CD14-positive monocyte (primary cell): ENCODE measurements around the gene PTAFR. TPM values are rescaled to one million over a fixed set of nuclear protein-coding genes. Genes with fewer than 3 reads are reported as not detected.

Experiments
- DNase-seq, 3 donors: peaks; one replicate each; pipeline ENCODE4 v3.0.0-alpha.2; 2011 to 2022
- H2AFZ ChIP-seq: 2 replicates; pipeline ENCODE4 v1.6.0; 2012; ENCODE audit warnings: mild to moderate bottlenecking, low read depth, low read length, inconsistent platforms; ENCODE audit not compliant: insufficient read depth, poor library complexity, severe bottlenecking
- H3K27ac ChIP-seq, 2 donors: 1 replicate in 1 of 2; 2 replicates in 1 of 2; pipeline ENCODE4 v1.5.1; 2012 to 2013; ENCODE audit warnings: low read length in 2 of 2, control low read depth in 1 of 2, inconsistent platforms in 1 of 2, low read depth in 1 of 2, mild to moderate bottlenecking in 1 of 2
- H3K27me3 ChIP-seq, 2 donors: one replicate each; pipeline versions ENCODE4 v1.6.0 to v1.6.1; 2011 to 2013; ENCODE audit warnings: low read length in 2 of 2; ENCODE audit not compliant: control insufficient read depth in 2 of 2, insufficient read depth in 2 of 2
- H3K36me3 ChIP-seq, 2 donors: replicated peaks in 1 of 2; 1 replicate in 1 of 2; 2 replicates in 1 of 2; pipeline versions ENCODE4 v1.5.1 to v1.6.1; 2012 to 2013; ENCODE audit warnings: low read length in 2 of 2, control low read depth in 1 of 2, inconsistent platforms in 1 of 2, mild to moderate bottlenecking in 1 of 2; ENCODE audit not compliant: insufficient read depth in 2 of 2, control insufficient read depth in 1 of 2
- H3K4me1 ChIP-seq, 2 donors: 1 replicate in 1 of 2; 2 replicates in 1 of 2; pipeline versions ENCODE4 v1.5.1 to v1.6.1; 2012 to 2013; ENCODE audit warnings: low read length in 2 of 2, control low read depth in 1 of 2, inconsistent platforms in 1 of 2, mild to moderate bottlenecking in 1 of 2, moderate library complexity in 1 of 2; ENCODE audit not compliant: insufficient read depth in 2 of 2, control insufficient read depth in 1 of 2
- H3K4me2 ChIP-seq: replicated peaks from 2 replicates; pipeline ENCODE3; 2012; ENCODE audit warnings: low read length, moderate library complexity, mild to moderate bottlenecking; ENCODE audit not compliant: poor library complexity, severe bottlenecking; ENCODE audit errors: extremely low read depth
- H3K4me3 ChIP-seq, 3 experiments: fragments of 200-600 bp in 1 of 3; sonication (generic) in 1 of 3; replicated peaks in 1 of 3; 1 replicate in 2 of 3; 2 replicates in 1 of 3; pipeline ENCODE4 v1.5.1; 2011 to 2013; ENCODE audit warnings: low read length in 3 of 3, mild to moderate bottlenecking in 3 of 3, control low read depth in 2 of 3, low read depth in 2 of 3, inconsistent platforms in 1 of 3, moderate library complexity in 1 of 3
- H3K79me2 ChIP-seq: 2 replicates; pipeline ENCODE4 v1.6.0; 2012; ENCODE audit warnings: mild to moderate bottlenecking, control low read depth, inconsistent platforms, low read length, moderate library complexity; ENCODE audit not compliant: insufficient read depth
- H3K9ac ChIP-seq: 2 replicates; pipeline ENCODE4 v1.6.0; 2017; ENCODE audit warnings: low read length, mild to moderate bottlenecking; ENCODE audit not compliant: insufficient read depth, poor library complexity, severe bottlenecking
- H3K9me3 ChIP-seq, 2 donors: replicated peaks in 1 of 2; 1 replicate in 1 of 2; 2 replicates in 1 of 2; pipeline versions ENCODE4 v1.5.1 to v1.6.1; 2012 to 2013; ENCODE audit warnings: low read length in 2 of 2, control low read depth in 1 of 2; ENCODE audit not compliant: control insufficient read depth in 1 of 2, insufficient read depth in 1 of 2
- H4K20me1 ChIP-seq: 2 replicates; pipeline ENCODE4 v1.6.0; 2012; ENCODE audit warnings: mild to moderate bottlenecking, low read length, control low read depth, moderate library complexity; ENCODE audit not compliant: insufficient read depth
- H3K27ac Mint-ChIP-seq, 7 donors: one replicate each; pipeline ENCODE4 v1.8.0; 2020; ENCODE audit warnings: mild to moderate bottlenecking in 7 of 7, mixed read lengths in 7 of 7, moderate library complexity in 6 of 7, inconsistent platforms in 2 of 7
- H3K27me3 Mint-ChIP-seq, 3 donors: one replicate each; pipeline ENCODE4 v1.8.0; 2021 to 2022; ENCODE audit warnings: low read depth in 3 of 3, mild to moderate bottlenecking in 3 of 3, mixed read lengths in 3 of 3, moderate library complexity in 3 of 3, inconsistent platforms in 1 of 3
- H3K36me3 Mint-ChIP-seq, 2 donors: one replicate each; pipeline ENCODE4 v1.8.0; 2020; ENCODE audit warnings: mixed read lengths in 2 of 2, inconsistent platforms in 1 of 2, mild to moderate bottlenecking in 1 of 2
- H3K4me1 Mint-ChIP-seq: one replicate; pipeline ENCODE4 v1.8.0; 2020; ENCODE audit warnings: mild to moderate bottlenecking, mixed read lengths
- H3K4me3 Mint-ChIP-seq, 2 donors: one replicate each; pipeline ENCODE4 v1.8.0; 2020; ENCODE audit warnings: mild to moderate bottlenecking in 2 of 2, mixed read lengths in 2 of 2, moderate library complexity in 1 of 2
- H3K9me3 Mint-ChIP-seq, 7 donors: one replicate each; pipeline ENCODE4 v1.8.0; 2020 to 2022; ENCODE audit warnings: mixed read lengths in 7 of 7, mild to moderate bottlenecking in 6 of 7, moderate library complexity in 6 of 7, inconsistent platforms in 2 of 7
- CTCF ChIP-seq: fragments of 200-600 bp; IDR thresholded peaks from one replicate; pipeline ENCODE4 v1.8.0; 2022; ENCODE audit warnings: antibody characterized with exemption, mild to moderate bottlenecking
- WGBS: methylation state at CpG from one replicate; pipeline ENCODE4 v1.1.5; 2013; ENCODE audit warnings: missing lambda C conversion rate; ENCODE audit not compliant: insufficient coverage; 5-methylcytosine and 5-hydroxymethylcytosine counted together
- intact Hi-C, 2 donors: fragments of 100-400 bp; cut with micrococcal nuclease; formaldehyde crosslinking; loops; one replicate each; pipeline versions ENCODE4 v1.15.0 to v1.15.1; 2023
- polyA plus RNA-seq, 3 donors: library from polyadenylated mRNA; depleted of rRNA in 1 of 3; unstranded in 2 of 3; stranded (reverse) in 1 of 3; fragments of 300-500 nt in 2 of 3; fragments of >200 nt in 1 of 3; fragmentation: Illumina TruSeq in 2 of 3; gene quantifications; 1 replicate in 2 of 3; 2 replicates in 1 of 3; pipeline ENCODE4 v1.2.3, GENCODE V29; 2012 to 2021
- small RNA-seq: library from RNA; depleted of rRNA; stranded (forward); fragments of <200 nt; gene quantifications from one replicate; pipeline ENCODE3, GENCODE V24; 2012; ENCODE audit warnings: low read depth; ENCODE audit not compliant: insufficient read length

PTAFR gene
- polyA plus RNA-seq, 3 donors: 115 to 347 (median 331) TPM

- H3K4me1 ChIP-seq: peaks cover 8 to 9% of the 10 kb centered on the region in 2 donors
- no peaks in the 10 kb centered on the region for H3K36me3 ChIP-seq
- intact Hi-C loops: no loop called here
- WGBS: no CpG with 5 or more reads among the region's 1 CpG
- H3K4me1 Mint-ChIP-seq: peaks cover 14% of the 10 kb centered on the region
- DNase-seq: no peak
- no peaks in the 10 kb centered on the region for H3K9me3 ChIP-seq
- no peak overlapping the region for H3K4me3 ChIP-seq
- no peak overlapping the region for H3K4me2 ChIP-seq
- H4K20me1 ChIP-seq: no peaks in the 10 kb centered on the region
- no peak overlapping the region for H2AFZ ChIP-seq
- no peak overlapping the region for H3K27ac Mint-ChIP-seq
- peaks cover 0 to 2% (median 0%) of the 10 kb centered on the region in 3 donors for H3K27me3 Mint-ChIP-seq
- no peaks in the 10 kb centered on the region for H3K27me3 ChIP-seq
- H3K9me3 Mint-ChIP-seq: peaks cover 0 to 1% (median 0%) of the 10 kb centered on the region in 7 donors
- H3K27ac ChIP-seq: no peak overlapping the region
- no peak for TF ChIP-seq CTCF
- H3K4me3 Mint-ChIP-seq: no peak overlapping the region
- no peak overlapping the region for H3K9ac ChIP-seq
- H3K36me3 Mint-ChIP-seq: no peaks in the 10 kb centered on the region
- no peaks in the 10 kb centered on the region for H3K79me2 ChIP-seq
Measured at GRCh38 chr1:28102189-28102588, 74.3 kb downstream of the PTAFR start.

GRCh38 chr1:28099050-28099769 lies 77.3 kb downstream of the PTAFR start:
- no peaks in the 10 kb centered on the region for H3K36me3 ChIP-seq
- H3K4me1 Mint-ChIP-seq: peaks cover 13% of the 10 kb centered on the region
- H3K9me3 Mint-ChIP-seq: peaks cover 0 to 8% (median 3%) of the 10 kb centered on the region in 7 donors
- intact Hi-C loops: no loop called here
- no peak overlapping the region for H3K4me3 ChIP-seq
- no peak for DNase-seq
- H2AFZ ChIP-seq: no peak overlapping the region
- no peaks in the 10 kb centered on the region for H3K9me3 ChIP-seq
- no peak overlapping the region for H3K4me2 ChIP-seq
- H3K36me3 Mint-ChIP-seq: peaks cover 0 to 5% of the 10 kb centered on the region in 2 donors
- 100% methylated on average over 4 of the region's 5 CpGs for WGBS
- H3K79me2 ChIP-seq: no peaks in the 10 kb centered on the region
- no peak overlapping the region for H3K27ac Mint-ChIP-seq
- peaks cover 8 to 10% of the 10 kb centered on the region in 2 donors for H3K4me1 ChIP-seq
- no peak overlapping the region for H3K27ac ChIP-seq
- no peak overlapping the region for H3K4me3 Mint-ChIP-seq
- no peaks in the 10 kb centered on the region for H3K27me3 ChIP-seq
- H3K27me3 Mint-ChIP-seq: no peaks in the 10 kb centered on the region
- H4K20me1 ChIP-seq: no peaks in the 10 kb centered on the region
- TF ChIP-seq CTCF: no peak
- no peak overlapping the region for H3K9ac ChIP-seq

Small RNA genes lying within 50 kb of the gene (small RNA-seq; reads per million reads assigned to genes)
- gene RNU6-176P: not detected

Other genes with a start within 250 kb of the PTAFR start
- gene SMPDL3B, start 241.7 kb downstream of the PTAFR start, polyA plus RNA-seq: under 1 TPM in 2 of 3 donors, not detected in 1; 0.13 to 0.21 TPM
- gene XKR8, start 216.7 kb downstream of the PTAFR start, polyA plus RNA-seq: 10 to 100 TPM; 12.3 to 36.7 (median 25.9) TPM
- gene EYA3, start 88.1 kb downstream of the PTAFR start, polyA plus RNA-seq: 10 to 100 TPM in 1 of 3 donors, 1 to 10 TPM in 2; 3.3 to 21.1 (median 3.7) TPM
- 100 to 1,000 TPM in 2 of 3 donors, 10 to 100 TPM in 1; 30.6 to 118 (median 113) TPM for gene DNAJC8, start 56.3 kb upstream of the PTAFR start, polyA plus RNA-seq
- gene ATP5IF1, start 59.4 kb upstream of the PTAFR start, polyA plus RNA-seq: 100 to 1,000 TPM; 118 to 339 (median 296) TPM
- gene SESN2, start 82.8 kb upstream of the PTAFR start, polyA plus RNA-seq: 10 to 100 TPM in 1 of 3 donors, 1 to 10 TPM in 2; 5.0 to 15.7 (median 5.1) TPM
- gene MED18, start 152.3 kb upstream of the PTAFR start, polyA plus RNA-seq: 1 to 10 TPM; 2.5 to 6.3 (median 3.5) TPM
- gene PHACTR4, start 193.1 kb upstream of the PTAFR start, polyA plus RNA-seq: 1 to 10 TPM; 2.9 to 9.7 (median 2.9) TPM